Measurements from ENCODE around the gene SLC25A21. TPM values are rescaled to one million over a fixed set of nuclear protein-coding genes. Genes with fewer than 3 reads are reported as not detected.
"Not testable (repeated sequence)": the region's sequence is repeated elsewhere in the genome, so short reads cannot be mapped to it uniquely, and the experiment has no call there.

SLC25A21 gene
- total RNA-seq, 6 experiments from 2014 or later = 0.09 to 0.37 (median 0.18) TPM; not detected in 1

DNA sequence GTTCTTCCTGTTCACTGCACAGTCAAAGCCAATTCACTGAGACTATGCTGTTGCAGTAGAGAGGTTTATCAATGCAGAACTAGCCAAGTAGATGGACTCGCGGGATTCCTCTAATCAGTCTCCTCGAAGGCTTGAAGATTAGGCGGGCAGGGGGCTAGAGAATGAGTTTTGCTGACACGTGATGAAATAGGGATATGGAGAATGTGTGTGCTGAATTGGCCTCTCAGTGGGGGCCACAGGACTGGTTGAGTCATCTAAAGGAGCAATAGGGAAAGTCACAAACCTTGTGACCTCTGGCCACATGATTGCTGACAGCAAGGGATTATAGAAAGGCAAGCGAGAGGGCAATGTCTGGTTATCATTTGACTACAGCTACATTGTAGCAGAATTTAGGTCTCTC lies 38.0 kb upstream of the SLC25A21 start:
- DNase-seq (no peak), ATAC-seq (no peak)
- WGBS (ENCODE audit: insufficient coverage, low coverage, low lambda C conversion rate, missing lambda C conversion rate) = 88% methylated on average over 5 of the region's 6 CpGs
- H3K4me3 ChIP-seq = no peak overlapping the region
- H3K36me3 ChIP-seq = no peaks in the 10 kb centered on the region
- no peaks in the 10 kb centered on the region for H3K4me1 ChIP-seq
- no peaks in the 10 kb centered on the region for H3K27me3 ChIP-seq
- intact Hi-C loops (cut with DNase I) = no loop called here
- TF ChIP-seq, protein P1, sequence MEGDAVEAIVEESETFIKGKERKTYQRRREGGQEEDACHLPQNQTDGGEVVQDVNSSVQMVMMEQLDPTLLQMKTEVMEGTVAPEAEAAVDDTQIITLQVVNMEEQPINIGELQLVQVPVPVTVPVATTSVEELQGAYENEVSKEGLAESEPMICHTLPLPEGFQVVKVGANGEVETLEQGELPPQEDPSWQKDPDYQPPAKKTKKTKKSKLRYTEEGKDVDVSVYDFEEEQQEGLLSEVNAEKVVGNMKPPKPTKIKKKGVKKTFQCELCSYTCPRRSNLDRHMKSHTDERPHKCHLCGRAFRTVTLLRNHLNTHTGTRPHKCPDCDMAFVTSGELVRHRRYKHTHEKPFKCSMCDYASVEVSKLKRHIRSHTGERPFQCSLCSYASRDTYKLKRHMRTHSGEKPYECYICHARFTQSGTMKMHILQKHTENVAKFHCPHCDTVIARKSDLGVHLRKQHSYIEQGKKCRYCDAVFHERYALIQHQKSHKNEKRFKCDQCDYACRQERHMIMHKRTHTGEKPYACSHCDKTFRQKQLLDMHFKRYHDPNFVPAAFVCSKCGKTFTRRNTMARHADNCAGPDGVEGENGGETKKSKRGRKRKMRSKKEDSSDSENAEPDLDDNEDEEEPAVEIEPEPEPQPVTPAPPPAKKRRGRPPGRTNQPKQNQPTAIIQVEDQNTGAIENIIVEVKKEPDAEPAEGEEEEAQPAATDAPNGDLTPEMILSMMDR (IDR thresholded peaks at IDR 0.05) = no peak
- no peak for TF ChIP-seq POLR2A (IDR thresholded peaks at IDR 0.05)
- H3K27ac ChIP-seq = no peak overlapping the region
- H3K9me3 ChIP-seq = no peaks in the 10 kb centered on the region

DNA sequence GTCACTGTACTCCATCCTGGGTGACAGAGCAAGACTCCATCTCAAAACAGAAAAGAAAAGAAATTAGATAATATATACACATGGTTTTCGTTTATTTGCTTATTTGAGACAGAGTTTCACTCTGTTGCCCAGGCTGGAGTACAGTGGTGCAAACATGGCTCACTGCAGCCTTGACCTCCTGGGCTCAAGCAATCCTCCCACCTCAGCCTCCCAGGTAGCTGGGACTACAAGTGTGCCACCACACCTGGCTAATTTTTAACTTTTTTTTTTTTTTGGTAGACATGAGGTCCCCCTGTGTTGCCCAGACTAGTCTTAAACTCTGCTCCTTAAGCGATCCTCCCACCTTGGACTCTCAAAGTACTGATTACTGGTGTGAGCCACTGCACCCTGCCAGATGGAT lies 37.2 kb upstream of the SLC25A21 start:
- 83% methylated on average over 2 of the region's 2 CpGs for WGBS (ENCODE audit: insufficient coverage, low coverage, low lambda C conversion rate, missing lambda C conversion rate)
- H3K36me3 ChIP-seq; H3K9me3 ChIP-seq; ATAC-seq; DNase-seq; H3K27me3 ChIP-seq; H3K27ac ChIP-seq; H3K4me3 ChIP-seq; intact Hi-C loops (cut with DNase I); H3K4me1 ChIP-seq: not testable (repeated sequence)

DNA sequence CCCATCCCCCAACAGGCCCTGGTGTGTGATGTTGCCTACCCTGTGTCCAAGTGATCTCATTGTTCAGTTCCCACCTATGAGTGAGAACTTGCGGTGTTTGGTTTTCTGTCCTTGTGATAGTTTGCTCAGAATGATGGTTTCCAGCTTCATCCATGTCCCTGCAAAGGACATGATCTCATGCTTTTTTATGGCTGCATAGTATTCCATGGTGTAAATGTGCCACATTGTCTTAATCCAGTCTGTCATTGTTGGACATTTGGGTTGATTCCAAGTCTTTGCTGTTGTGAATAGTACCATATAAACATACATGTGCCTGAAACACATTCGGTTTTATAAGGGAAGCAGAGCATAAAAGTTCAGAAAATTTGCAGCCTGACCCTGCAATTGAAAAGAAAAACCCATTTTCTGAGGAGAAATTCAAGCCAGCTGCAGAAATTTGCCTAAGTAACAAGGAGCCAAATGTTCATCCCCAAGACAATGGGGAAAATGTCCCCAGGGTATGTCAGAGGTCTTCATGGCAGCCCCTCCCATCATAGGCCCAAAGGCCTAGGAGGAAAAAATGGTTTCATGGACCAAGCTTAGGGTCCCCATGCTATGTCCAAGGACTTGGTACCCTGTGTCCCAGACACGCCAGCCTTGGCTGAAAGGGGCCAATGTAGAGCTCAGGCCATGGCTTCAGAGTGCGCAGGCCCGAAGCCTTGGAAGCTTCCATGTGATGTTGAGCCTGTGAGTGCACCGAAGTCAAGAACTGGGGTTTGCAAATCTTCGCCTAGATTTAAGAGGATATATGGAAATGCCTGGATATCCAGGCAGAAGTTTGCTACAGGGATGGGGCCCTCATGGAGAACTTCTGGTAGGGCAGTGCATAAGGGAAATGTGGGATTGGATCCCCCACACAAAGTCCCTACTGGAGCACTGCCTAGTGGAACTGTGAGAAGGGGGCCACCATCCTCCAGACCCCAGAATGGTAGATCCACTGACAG lies 33.5 kb upstream of the SLC25A21 start:
- ATAC-seq; H3K9me3 ChIP-seq; H3K27me3 ChIP-seq; H3K27ac ChIP-seq; intact Hi-C loops (cut with DNase I); H3K4me3 ChIP-seq; DNase-seq; H3K4me1 ChIP-seq; H3K36me3 ChIP-seq: not testable (repeated sequence)
- WGBS (ENCODE audit: insufficient coverage, low coverage, low lambda C conversion rate, missing lambda C conversion rate) = 92% methylated on average over 5 of the region's 7 CpGs

DNA sequence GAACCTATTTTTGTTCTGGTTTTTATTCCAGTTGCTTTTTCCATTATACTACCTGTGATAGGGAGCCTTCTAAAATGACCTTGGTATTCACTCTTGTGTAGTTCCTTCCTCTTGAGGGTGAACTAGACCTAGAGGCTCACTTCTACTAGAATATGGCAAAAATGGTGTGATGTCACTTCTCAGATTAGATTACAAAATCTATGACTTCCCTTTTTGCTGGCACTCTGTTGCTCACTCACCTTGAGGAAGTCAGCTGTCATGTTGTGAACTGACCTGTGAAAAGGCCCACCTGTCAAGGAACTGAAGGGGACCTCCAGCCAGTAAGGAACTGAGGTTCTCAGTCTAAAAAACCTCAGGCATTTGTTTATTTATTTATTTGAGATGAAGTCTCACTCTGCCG lies 31.0 kb upstream of the SLC25A21 start:
- no CpG with 5 or more reads among the region's 1 CpG for WGBS (ENCODE audit: insufficient coverage, low coverage, low lambda C conversion rate, missing lambda C conversion rate)

DNA sequence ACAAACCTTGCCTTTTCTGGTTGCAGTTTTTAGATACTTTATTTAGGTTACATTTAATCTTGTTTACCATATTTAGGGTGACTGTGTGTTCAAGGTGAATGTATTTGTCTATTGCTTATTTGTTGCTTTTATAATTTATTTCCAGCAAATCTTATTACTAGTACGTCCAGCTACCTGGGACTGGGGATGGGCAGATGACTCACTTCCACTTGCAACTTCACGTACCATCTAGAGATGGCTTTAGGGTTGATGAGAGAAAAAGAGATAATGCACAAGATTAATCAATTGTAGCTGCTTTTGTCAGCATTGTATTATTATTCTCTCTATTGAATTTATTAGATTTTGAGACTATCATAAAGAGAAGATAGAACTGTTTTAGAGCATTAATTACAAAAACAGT lies 30.4 kb upstream of the SLC25A21 start:
- Histone ChIP-seq H3K4me1 (peaks cover 0 to 4% (median 2%) of the 10 kb centered on the region in 4 donors), H3K27ac (no peak overlapping the region), H3K36me3 (no peaks in the 10 kb centered on the region), H3K4me3 (no peak overlapping the region), H3K27me3 (no peaks in the 10 kb centered on the region), H3K9me3 (no peaks in the 10 kb centered on the region)
- intact Hi-C loops (cut with DNase I) = no loop called here
- 86% methylated on average over 2 of the region's 2 CpGs for WGBS (ENCODE audit: insufficient coverage, low coverage, low lambda C conversion rate, missing lambda C conversion rate)
- ATAC-seq (no peak), DNase-seq (no peak)
- TF ChIP-seq, protein P1 (IDR thresholded peaks at IDR 0.05) = no peak
- no peak for TF ChIP-seq POLR2A (IDR thresholded peaks at IDR 0.05)

More for the DNA sequence above, 31.0 kb upstream of the SLC25A21 start:
- no peaks in the 10 kb centered on the region for H3K9me3 ChIP-seq
- no peak overlapping the region for H3K27ac ChIP-seq
- H3K4me1 ChIP-seq = peaks cover 0 to 4% (median 2%) of the 10 kb centered on the region in 4 donors
- no peak for DNase-seq
- no peak for ATAC-seq
- no peaks in the 10 kb centered on the region for H3K36me3 ChIP-seq
- intact Hi-C loops (cut with DNase I) = no loop called here
- no peaks in the 10 kb centered on the region for H3K27me3 ChIP-seq
- TF ChIP-seq, protein P1 (IDR thresholded peaks at IDR 0.05) = no peak
- no peak for TF ChIP-seq POLR2A (IDR thresholded peaks at IDR 0.05)
- H3K4me3 ChIP-seq = no peak overlapping the region
